AG10803 (cell line): ENCODE measurements around the gene PROM2.

Experiments
- DNase-seq: peaks from one replicate; pipeline ENCODE4 v3.0.0; 2010; ENCODE audit warnings: low read depth
- H3K4me3 ChIP-seq: 2 replicates; pipeline ENCODE4 v1.5.1; 2011; ENCODE audit warnings: mild to moderate bottlenecking, low read length, control low read depth
- TF ChIP-seq, protein P1 (sequence below): conservative IDR thresholded peaks from 2 replicates; pipeline ENCODE4 v1.5.1; 2011; ENCODE audit warnings: mild to moderate bottlenecking, low read length, control low read depth, inconsistent platforms

Gene PROM2

DNA sequence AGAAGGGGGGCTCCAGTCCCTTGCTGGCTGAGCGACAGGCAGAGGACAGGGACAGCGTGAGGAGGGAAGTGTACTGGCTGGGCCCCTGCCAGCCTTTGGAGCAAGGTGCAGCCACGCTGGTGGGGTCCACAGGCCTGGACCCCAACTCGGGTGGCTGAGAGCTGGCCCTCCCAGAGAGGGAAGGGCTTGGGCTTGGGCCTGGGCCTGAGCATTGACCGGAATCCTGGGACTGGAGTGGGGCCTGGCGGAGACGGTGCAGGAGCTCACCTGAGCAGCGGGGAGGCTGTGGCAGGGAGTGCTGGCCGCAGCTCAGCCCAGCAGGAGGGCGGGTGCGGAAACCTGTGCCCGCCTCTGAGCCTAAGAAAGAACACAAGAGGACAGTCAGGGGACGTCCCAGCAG, 50.8 kb downstream of the PROM2 start:
- DNase-seq = no peak
- TF ChIP-seq, protein P1, sequence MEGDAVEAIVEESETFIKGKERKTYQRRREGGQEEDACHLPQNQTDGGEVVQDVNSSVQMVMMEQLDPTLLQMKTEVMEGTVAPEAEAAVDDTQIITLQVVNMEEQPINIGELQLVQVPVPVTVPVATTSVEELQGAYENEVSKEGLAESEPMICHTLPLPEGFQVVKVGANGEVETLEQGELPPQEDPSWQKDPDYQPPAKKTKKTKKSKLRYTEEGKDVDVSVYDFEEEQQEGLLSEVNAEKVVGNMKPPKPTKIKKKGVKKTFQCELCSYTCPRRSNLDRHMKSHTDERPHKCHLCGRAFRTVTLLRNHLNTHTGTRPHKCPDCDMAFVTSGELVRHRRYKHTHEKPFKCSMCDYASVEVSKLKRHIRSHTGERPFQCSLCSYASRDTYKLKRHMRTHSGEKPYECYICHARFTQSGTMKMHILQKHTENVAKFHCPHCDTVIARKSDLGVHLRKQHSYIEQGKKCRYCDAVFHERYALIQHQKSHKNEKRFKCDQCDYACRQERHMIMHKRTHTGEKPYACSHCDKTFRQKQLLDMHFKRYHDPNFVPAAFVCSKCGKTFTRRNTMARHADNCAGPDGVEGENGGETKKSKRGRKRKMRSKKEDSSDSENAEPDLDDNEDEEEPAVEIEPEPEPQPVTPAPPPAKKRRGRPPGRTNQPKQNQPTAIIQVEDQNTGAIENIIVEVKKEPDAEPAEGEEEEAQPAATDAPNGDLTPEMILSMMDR = no peak
- H3K4me3 ChIP-seq = no peak overlapping the region

DNA sequence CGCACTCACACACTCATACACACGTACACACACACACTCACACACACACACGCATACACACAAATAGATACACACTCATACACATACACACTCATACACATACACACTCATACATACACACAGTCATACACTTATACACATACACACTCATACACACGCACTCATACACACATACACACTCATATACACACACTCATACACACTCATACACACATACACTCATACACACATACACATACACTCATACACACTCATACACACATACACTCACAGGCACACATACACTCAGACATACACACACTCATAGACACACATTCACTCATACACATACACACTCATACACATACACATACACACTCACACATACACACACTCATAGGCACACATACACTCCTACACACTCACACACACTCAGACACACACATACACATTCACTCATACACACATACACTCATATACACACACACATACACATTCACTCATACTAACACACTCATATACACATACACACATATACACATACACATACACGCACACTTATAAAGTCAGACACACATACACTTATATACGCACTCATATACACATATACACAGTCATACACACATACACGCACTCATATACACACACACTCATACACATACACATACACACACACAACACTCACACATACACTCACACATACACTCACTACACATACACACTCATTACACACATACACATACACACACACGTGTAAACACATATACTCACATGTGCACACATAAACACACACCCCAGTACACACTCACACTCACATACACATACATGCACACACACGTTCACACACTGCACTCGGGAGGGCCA, 51.6 kb downstream of the PROM2 start:
- TF ChIP-seq, protein P1 = no peak
- DNase-seq = no peak
- H3K4me3 ChIP-seq = no peak overlapping the region

DNA sequence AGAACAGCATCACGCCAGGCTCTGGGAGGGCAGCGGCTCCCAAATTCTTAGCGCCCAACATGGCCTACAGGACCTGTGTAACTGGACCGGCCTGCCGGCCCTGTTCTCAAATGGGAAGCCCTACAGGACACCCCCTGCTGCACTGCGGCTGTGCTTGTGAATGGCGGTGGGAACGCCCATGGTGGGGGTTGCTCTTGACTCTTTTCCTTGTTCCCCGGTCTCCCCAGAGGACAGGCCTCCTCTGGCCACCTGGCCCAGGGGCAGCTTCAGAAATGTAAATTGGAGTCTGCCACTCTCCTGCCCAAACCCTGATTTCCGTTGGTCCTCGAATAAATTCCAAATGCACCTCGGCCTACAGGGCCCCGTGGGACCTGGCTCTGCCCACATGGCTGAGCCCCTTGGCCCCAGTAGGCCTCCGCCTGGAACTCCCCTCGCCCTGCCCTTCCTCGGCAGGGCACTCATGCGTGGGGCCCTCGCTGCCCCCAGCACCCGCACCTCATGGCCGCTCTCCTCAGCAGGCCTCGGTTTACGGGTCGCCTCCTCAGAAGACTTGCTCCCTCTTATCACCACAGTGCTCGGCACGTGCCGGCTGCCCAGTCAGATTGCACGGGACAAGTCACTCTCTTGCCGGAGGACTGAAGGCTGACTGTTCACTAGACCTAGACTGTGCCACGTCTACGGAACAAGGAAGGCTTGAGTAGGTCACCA, 52.3 kb downstream of the PROM2 start:
- TF ChIP-seq, protein P1 = no peak
- no peak for DNase-seq
- H3K4me3 ChIP-seq = no peak overlapping the region

DNA sequence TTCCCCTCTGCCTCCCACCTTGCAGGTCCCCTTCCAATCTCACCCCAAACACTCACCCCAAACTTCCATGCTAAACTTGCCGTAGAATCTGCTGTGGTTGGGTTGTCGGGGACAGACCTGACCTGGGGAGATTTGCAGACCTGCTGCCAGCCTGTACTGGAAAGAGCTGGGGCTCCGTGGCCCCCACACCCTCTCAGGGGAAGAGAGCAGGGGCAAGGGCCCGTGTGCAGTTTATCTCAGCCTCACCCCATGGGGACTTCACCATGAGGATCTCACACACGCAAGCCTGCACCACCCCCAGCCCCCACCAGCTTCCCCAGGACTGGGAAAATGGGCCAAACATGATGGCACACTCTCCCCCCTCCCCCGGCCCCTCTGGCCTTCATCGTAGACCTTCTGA, 53.6 kb downstream of the PROM2 start:
- no peak for DNase-seq

DNA sequence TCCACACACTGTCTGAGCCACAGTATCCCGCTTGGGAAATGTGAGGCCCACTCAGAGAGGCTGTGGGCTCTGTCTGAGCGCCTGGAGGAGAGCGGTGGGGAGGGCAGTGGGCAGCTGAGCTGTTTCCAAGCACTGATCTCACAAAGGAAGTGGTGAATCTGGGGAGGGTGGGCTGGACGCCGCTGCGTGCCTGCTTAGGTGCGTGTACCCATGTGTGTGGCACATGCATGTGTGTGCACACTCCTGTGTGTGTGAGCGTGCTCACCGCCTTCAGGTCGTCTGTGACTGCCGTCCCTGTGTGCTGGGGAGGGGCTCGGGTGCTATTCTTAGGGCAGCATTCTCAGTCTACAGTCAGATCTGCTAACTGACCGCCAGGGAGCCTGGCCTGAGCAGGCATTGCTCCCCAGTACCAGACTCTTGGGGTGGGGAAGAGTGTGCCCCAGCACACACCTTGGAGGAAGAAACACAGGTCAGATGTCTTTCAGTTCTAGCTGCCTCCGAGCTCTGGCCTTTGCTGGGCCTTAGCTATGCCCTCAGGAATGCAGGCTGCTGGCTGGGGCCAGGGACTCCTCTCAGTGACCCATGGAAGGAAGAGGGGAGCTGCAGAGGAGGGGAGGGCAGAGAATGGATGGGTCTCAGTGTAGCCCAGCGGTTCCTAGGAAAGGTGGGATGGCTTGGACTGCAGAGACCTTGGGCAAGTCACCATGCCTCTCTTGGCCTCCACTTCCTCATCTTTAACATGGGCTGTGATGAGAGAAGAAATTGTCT, 54.3 kb downstream of the PROM2 start:
- TF ChIP-seq, protein P1 = no peak
- DNase-seq = peak; percentile 54
- H3K4me3 ChIP-seq = no peak overlapping the region

More for the DNA sequence above, 53.6 kb downstream of the PROM2 start:
- H3K4me3 ChIP-seq = no peak overlapping the region
- TF ChIP-seq, protein P1 = no peak

DNA sequence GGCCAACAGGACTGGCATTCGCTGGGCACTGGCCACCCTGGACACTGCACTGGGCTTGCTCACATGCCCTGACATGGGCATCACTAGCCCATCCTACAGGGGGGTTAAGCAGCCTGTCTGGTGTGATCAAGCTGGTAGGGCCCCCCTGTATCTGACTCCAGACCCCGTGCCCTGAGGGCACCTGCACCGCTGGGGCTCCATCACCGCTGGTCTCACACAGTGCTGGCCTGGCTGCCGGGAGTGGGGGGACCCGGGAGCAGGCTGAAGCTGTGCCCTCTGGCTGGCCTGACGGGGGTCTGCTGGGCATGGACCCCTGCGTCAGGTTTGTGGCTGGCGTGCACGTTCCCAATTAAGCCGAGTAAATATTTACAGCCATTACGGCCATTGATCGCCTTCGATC, 55.2 kb downstream of the PROM2 start:
- no peak for DNase-seq
- no peak overlapping the region for H3K4me3 ChIP-seq
- TF ChIP-seq, protein P1 = no peak
